ENCODE data around the gene PAX6. TPM values are rescaled to one million over a fixed set of nuclear protein-coding genes. Genes with fewer than 3 reads are reported as not detected.
A peak's percentile ranks its signal among the peaks of the same experiment; 100 is the strongest.

PAX6 gene
- total RNA-seq, 1 experiment from 2014 or later = 3.3 TPM

GRCh38 chr11:31786996-31787685 is 24.0 kb downstream of the PAX6 start:
- ChIA-PET CTCF (interaction anchor here (0.7 to 2.0 kb wide), 3 partner anchors 11 to 389 kb away, joined by 3 to 7 read pairs (median 3); no protein-coding TSS in a partner anchor), POLR2A (no interaction called here)
- peak; percentile 57 for ATAC-seq
- TF ChIP-seq, protein P1, sequence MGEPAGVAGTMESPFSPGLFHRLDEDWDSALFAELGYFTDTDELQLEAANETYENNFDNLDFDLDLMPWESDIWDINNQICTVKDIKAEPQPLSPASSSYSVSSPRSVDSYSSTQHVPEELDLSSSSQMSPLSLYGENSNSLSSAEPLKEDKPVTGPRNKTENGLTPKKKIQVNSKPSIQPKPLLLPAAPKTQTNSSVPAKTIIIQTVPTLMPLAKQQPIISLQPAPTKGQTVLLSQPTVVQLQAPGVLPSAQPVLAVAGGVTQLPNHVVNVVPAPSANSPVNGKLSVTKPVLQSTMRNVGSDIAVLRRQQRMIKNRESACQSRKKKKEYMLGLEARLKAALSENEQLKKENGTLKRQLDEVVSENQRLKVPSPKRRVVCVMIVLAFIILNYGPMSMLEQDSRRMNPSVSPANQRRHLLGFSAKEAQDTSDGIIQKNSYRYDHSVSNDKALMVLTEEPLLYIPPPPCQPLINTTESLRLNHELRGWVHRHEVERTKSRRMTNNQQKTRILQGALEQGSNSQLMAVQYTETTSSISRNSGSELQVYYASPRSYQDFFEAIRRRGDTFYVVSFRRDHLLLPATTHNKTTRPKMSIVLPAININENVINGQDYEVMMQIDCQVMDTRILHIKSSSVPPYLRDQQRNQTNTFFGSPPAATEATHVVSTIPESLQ (CRISPR knock-in tag; IDR thresholded peaks at IDR 0.05) = no peak
- TF ChIP-seq ZBTB21 (CRISPR knock-in tag; IDR thresholded peaks at IDR 0.05; ENCODE audit: borderline replicate concordance) (no peak), CTCF (IDR thresholded peaks at IDR 0.05) (no peak)
- DNase-seq (ENCODE audit: low spot score) = no peak
- Mint-ChIP-seq H3K27ac (no peak overlapping the region), H3K27me3 (ENCODE audit: low read depth) (no peaks in the 10 kb centered on the region; the same call in 1 of the 2 replicates), H3K36me3 (no peaks in the 10 kb centered on the region), H3K4me3 (no peak overlapping the region), H3K4me1 (peaks cover 4% of the 10 kb centered on the region; the same call in 1 of the 2 replicates), H3K9me3 (no peaks in the 10 kb centered on the region)

DNA sequence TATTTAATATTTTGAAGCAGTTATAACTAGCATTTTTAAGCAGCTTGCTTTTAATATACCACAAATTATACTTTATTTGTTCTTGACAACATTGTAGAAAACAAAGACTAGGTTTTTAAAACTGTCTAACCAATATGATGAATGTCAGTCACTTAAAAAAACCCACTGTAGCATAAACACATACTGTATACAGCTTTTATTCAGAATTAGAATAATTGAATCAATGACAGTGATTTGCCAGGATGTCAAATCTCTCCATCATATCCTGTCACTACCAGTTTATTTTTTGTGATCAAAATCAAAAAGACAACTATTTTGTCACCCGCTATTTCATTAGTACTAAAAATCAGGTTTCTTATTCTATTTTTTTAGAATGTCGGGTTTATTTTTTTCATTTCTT is 26.5 kb downstream of the PAX6 start:
- no peak overlapping the region for H3K4me3 Mint-ChIP-seq
- H3K27ac Mint-ChIP-seq = no peak overlapping the region
- H3K36me3 Mint-ChIP-seq = no peaks in the 10 kb centered on the region
- CTCF ChIA-PET = no interaction called here
- no peaks in the 10 kb centered on the region for H3K27me3 Mint-ChIP-seq (ENCODE audit: low read depth)
- H3K9me3 Mint-ChIP-seq = no peaks in the 10 kb centered on the region
- no peak for ATAC-seq
- peaks cover 5% of the 10 kb centered on the region for H3K4me1 Mint-ChIP-seq
- DNase-seq (ENCODE audit: low spot score) = no peak
- POLR2A ChIA-PET = no interaction called here
- no peak for TF ChIP-seq ZNF219 (CRISPR knock-in tag; IDR thresholded peaks at IDR 0.05; ENCODE audit: borderline replicate concordance)
- TF ChIP-seq ZNF425 (CRISPR knock-in tag; conservative IDR thresholded peaks at IDR 0.05) = no peak
- TF ChIP-seq ZNF138 (CRISPR knock-in tag; conservative IDR thresholded peaks at IDR 0.05) = no peak
- no peak for TF ChIP-seq TEAD1 (CRISPR knock-in tag; IDR thresholded peaks at IDR 0.05)
- no peak for TF ChIP-seq NFE2L1 (CRISPR knock-in tag; IDR thresholded peaks at IDR 0.05)
- TF ChIP-seq, protein P2, sequence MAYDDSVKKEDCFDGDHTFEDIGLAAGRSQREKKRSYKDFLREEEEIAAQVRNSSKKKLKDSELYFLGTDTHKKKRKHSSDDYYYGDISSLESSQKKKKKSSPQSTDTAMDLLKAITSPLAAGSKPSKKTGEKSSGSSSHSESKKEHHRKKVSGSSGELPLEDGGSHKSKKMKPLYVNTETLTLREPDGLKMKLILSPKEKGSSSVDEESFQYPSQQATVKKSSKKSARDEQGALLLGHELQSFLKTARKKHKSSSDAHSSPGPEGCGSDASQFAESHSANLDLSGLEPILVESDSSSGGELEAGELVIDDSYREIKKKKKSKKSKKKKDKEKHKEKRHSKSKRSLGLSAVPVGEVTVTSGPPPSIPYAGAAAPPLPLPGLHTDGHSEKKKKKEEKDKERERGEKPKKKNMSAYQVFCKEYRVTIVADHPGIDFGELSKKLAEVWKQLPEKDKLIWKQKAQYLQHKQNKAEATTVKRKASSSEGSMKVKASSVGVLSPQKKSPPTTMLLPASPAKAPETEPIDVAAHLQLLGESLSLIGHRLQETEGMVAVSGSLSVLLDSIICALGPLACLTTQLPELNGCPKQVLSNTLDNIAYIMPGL (CRISPR knock-in tag; IDR thresholded peaks at IDR 0.05) = no peak
- no peak for TF ChIP-seq PRRX2 (CRISPR knock-in tag; IDR thresholded peaks at IDR 0.05)
- TF ChIP-seq JUN (CRISPR knock-in tag; IDR thresholded peaks at IDR 0.05) = no peak
- TF ChIP-seq, protein P3, sequence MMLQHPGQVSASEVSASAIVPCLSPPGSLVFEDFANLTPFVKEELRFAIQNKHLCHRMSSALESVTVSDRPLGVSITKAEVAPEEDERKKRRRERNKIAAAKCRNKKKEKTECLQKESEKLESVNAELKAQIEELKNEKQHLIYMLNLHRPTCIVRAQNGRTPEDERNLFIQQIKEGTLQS (CRISPR knock-in tag; conservative IDR thresholded peaks at IDR 0.05) = no peak
- TF ChIP-seq JAZF1 (CRISPR knock-in tag; IDR thresholded peaks at IDR 0.05) = no peak
- TF ChIP-seq IRF2 (CRISPR knock-in tag; IDR thresholded peaks at IDR 0.05; ENCODE audit: borderline replicate concordance, low read depth) = no peak
- TF ChIP-seq GABPB1 (CRISPR knock-in tag; IDR thresholded peaks at IDR 0.05) = no peak
- TF ChIP-seq, protein P4, sequence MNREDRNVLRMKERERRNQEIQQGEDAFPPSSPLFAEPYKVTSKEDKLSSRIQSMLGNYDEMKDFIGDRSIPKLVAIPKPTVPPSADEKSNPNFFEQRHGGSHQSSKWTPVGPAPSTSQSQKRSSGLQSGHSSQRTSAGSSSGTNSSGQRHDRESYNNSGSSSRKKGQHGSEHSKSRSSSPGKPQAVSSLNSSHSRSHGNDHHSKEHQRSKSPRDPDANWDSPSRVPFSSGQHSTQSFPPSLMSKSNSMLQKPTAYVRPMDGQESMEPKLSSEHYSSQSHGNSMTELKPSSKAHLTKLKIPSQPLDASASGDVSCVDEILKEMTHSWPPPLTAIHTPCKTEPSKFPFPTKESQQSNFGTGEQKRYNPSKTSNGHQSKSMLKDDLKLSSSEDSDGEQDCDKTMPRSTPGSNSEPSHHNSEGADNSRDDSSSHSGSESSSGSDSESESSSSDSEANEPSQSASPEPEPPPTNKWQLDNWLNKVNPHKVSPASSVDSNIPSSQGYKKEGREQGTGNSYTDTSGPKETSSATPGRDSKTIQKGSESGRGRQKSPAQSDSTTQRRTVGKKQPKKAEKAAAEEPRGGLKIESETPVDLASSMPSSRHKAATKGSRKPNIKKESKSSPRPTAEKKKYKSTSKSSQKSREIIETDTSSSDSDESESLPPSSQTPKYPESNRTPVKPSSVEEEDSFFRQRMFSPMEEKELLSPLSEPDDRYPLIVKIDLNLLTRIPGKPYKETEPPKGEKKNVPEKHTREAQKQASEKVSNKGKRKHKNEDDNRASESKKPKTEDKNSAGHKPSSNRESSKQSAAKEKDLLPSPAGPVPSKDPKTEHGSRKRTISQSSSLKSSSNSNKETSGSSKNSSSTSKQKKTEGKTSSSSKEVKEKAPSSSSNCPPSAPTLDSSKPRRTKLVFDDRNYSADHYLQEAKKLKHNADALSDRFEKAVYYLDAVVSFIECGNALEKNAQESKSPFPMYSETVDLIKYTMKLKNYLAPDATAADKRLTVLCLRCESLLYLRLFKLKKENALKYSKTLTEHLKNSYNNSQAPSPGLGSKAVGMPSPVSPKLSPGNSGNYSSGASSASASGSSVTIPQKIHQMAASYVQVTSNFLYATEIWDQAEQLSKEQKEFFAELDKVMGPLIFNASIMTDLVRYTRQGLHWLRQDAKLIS (CRISPR knock-in tag; IDR thresholded peaks at IDR 0.05; ENCODE audit: borderline replicate concordance) = no peak
- TF ChIP-seq CTCF (IDR thresholded peaks at IDR 0.05) = no peak
- TF ChIP-seq CBFB (CRISPR knock-in tag; IDR thresholded peaks at IDR 0.05; ENCODE audit: low read depth) = no peak
- no peak for TF ChIP-seq FOXK1 (CRISPR knock-in tag; IDR thresholded peaks at IDR 0.05)
- TF ChIP-seq, protein P5, sequence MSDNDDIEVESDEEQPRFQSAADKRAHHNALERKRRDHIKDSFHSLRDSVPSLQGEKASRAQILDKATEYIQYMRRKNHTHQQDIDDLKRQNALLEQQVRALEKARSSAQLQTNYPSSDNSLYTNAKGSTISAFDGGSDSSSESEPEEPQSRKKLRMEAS (CRISPR knock-in tag; IDR thresholded peaks at IDR 0.05) = no peak
- TF ChIP-seq NFATC4 (CRISPR knock-in tag; IDR thresholded peaks at IDR 0.05) = no peak

All from WTC11 (cell line).